MV-4-11 (cell line): ENCODE results near the gene ZNF730.
"Not testable (repeated sequence)": the region's sequence is repeated elsewhere in the genome, so short reads cannot be mapped to it uniquely, and the experiment has no call there.

Experiments used
- DNase-seq: peaks from one replicate; lab custom pipeline; 2025; lab: John Stamatoyannopoulos, UW

ZNF730 gene

GRCh38 chr19:23116802-23117571 lies at the start of gene ZNF730:
Gene ZNF730 (plus strand): TSS chr19:23117025. CDS start chr19:23117174, 149 bp downstream.
- DNase-seq: no peak

- DNase-seq: no peak
Measured at GRCh38 chr19:23070353-23071146, 46.3 kb upstream of the ZNF730 start.

- DNase-seq: no peak
Measured at GRCh38 chr19:23071147-23071511, 45.7 kb upstream of the ZNF730 start.

- no peak for DNase-seq
Measured at GRCh38 chr19:23075031-23075733, 41.6 kb upstream of the ZNF730 start.

- not testable (repeated sequence) for DNase-seq
Measured at GRCh38 chr19:23077776-23078175, 39.0 kb upstream of the ZNF730 start.

- no peak for DNase-seq
Measured at GRCh38 chr19:23093832-23094231, 23.0 kb upstream of the ZNF730 start.

GRCh38 chr19:23095418-23095817 lies 21.4 kb upstream of the ZNF730 start:
- no peak for DNase-seq

- no peak for DNase-seq
Measured at GRCh38 chr19:23098286-23098685, 18.5 kb upstream of the ZNF730 start.

GRCh38 chr19:23098988-23099387 lies 17.8 kb upstream of the ZNF730 start:
- DNase-seq: no peak

GRCh38 chr19:23099966-23100365 lies 16.9 kb upstream of the ZNF730 start:
- DNase-seq: peak; percentile 11

GRCh38 chr19:23101241-23101640 lies 15.6 kb upstream of the ZNF730 start:
- DNase-seq: no peak

- no peak for DNase-seq
Measured at GRCh38 chr19:23118400-23118799, 1.6 kb downstream of the ZNF730 start.

- DNase-seq: not testable (repeated sequence)
Measured at GRCh38 chr19:23134211-23134610, 17.4 kb downstream of the ZNF730 start.

GRCh38 chr19:23145617-23146415 lies 29.0 kb downstream of the ZNF730 start:
- DNase-seq: no peak

- DNase-seq: no peak
Measured at GRCh38 chr19:23160766-23161165, 43.9 kb downstream of the ZNF730 start.

- DNase-seq: not testable (repeated sequence)
Measured at GRCh38 chr19:23168286-23168685, 51.5 kb downstream of the ZNF730 start.

- no peak for DNase-seq
Measured at GRCh38 chr19:23183251-23183650, 66.4 kb downstream of the ZNF730 start.

- DNase-seq: no peak
Measured at GRCh38 chr19:23190341-23190740, 73.5 kb downstream of the ZNF730 start.
